Activated T-cell treated with anti-CD3 and anti-CD28 coated beads, Interleukin-2, amount 50 U/mL, for 4 hours (primary cell): ENCODE results near the gene IL16. TPM values are rescaled to one million over a fixed set of nuclear protein-coding genes. Genes with fewer than 3 reads are reported as not detected.
A peak's percentile ranks its signal among the peaks of the same experiment; 100 is the strongest.

Source experiments
- ATAC-seq, 2 donors: fragments of 200-7000 bp; cut with Tn5 transposase; one replicate each; pipeline ENCODE4 v1.10.0; 2021
- DNase-seq: peaks from one replicate; pipeline ENCODE4 v3.0.0-alpha.2; 2020
- H3K27me3 Mint-ChIP-seq: one replicate; pipeline ENCODE4 v1.8.0; 2021; ENCODE audit warnings: low read depth, mixed read lengths
- H3K36me3 Mint-ChIP-seq: one replicate; pipeline ENCODE4 v1.8.0; 2022; ENCODE audit warnings: mixed read lengths; ENCODE audit not compliant: insufficient read depth
- H3K4me1 Mint-ChIP-seq: one replicate; pipeline ENCODE4 v1.8.0; 2021; ENCODE audit warnings: low read depth, mixed read lengths
- H3K4me3 Mint-ChIP-seq: one replicate; pipeline ENCODE4 v1.8.0; 2021; ENCODE audit warnings: mild to moderate bottlenecking, moderate library complexity, mixed read lengths
- H3K9me3 Mint-ChIP-seq: one replicate; pipeline ENCODE4 v1.8.0; 2021; ENCODE audit warnings: mixed read lengths
- total RNA-seq, 3 donors: library from RNA; stranded (reverse); gene quantifications; one replicate each; pipeline ENCODE4 v1.2.1, GENCODE V29; 2021

The IL16 gene
- total RNA-seq, 3 donors from 2014 or later: 43.5 to 57.6 (median 45.0) TPM

- peak overlapping the region; percentile 98 for H3K4me3 Mint-ChIP-seq
- no peaks in the 10 kb centered on the region for H3K9me3 Mint-ChIP-seq
- ATAC-seq: no peak
- peaks cover 94% of the 10 kb centered on the region for H3K4me1 Mint-ChIP-seq
- no peaks in the 10 kb centered on the region for H3K27me3 Mint-ChIP-seq
- H3K36me3 Mint-ChIP-seq: peaks cover 55% of the 10 kb centered on the region
- DNase-seq: no peak
These were observed 103.1 kb downstream of the IL16 start for GRCh38 chr15:81299630-81300273.

DNA sequence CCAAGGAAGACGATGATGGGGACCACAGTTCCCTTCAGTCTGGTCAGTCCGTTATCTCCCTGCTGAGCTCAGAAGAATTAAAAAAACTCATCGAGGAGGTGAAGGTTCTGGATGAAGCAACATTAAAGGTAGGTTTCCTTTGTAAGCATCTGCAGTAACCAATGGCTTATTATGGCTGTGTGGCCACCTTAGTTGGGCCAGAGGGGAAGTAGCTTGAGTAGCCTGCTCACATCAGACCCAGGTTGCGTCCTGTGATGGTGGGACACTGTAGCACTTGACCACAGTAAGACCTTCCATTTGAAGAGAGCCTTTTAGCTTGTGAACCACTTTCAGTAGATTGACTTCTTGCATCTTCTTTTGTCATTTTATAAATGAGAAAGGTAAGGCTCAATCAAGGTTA, 104.7 kb downstream of the IL16 start:
- Mint-ChIP-seq H3K36me3 (peaks cover 61% of the 10 kb centered on the region), H3K9me3 (no peaks in the 10 kb centered on the region), H3K4me1 (peaks cover 93% of the 10 kb centered on the region), H3K27me3 (no peaks in the 10 kb centered on the region), H3K4me3 (peak overlapping the region; percentile 98)
- DNase-seq (no peak), ATAC-seq (no peak)

GRCh38 chr15:81301815-81302399, 105.2 kb downstream of the IL16 start:
- DNase-seq (no peak), ATAC-seq (peak; percentile 32 to 34)
- Mint-ChIP-seq H3K4me1 (peaks cover 91% of the 10 kb centered on the region), H3K9me3 (no peaks in the 10 kb centered on the region), H3K36me3 (peaks cover 61% of the 10 kb centered on the region), H3K4me3 (peak overlapping the region; percentile 98), H3K27me3 (no peaks in the 10 kb centered on the region)

DNA sequence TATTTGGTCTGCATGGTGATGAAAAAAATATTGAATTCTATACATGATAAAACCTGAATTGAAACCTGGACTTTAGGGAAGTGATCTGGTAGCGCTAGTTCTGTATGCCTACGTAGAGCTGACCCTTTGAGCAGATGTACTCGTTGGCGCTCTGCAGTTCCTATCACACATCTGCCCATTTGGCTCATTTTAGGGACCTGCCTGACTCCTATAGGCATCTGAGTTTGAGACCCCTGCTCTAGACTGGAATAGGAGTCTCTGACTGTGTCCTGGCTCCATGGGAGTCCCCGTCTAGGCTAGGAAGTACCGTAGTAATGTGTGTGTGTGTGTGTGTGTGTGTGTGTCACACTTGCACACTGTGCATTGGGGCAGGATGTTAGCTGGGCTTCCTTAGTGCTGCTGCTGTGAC, 106.0 kb downstream of the IL16 start:
- peaks cover 66% of the 10 kb centered on the region for H3K36me3 Mint-ChIP-seq
- H3K4me1 Mint-ChIP-seq: peaks cover 92% of the 10 kb centered on the region
- H3K27me3 Mint-ChIP-seq: no peaks in the 10 kb centered on the region
- no peaks in the 10 kb centered on the region for H3K9me3 Mint-ChIP-seq
- peak overlapping the region; percentile 98 for H3K4me3 Mint-ChIP-seq
- ATAC-seq (no peak), DNase-seq (no peak)

DNA sequence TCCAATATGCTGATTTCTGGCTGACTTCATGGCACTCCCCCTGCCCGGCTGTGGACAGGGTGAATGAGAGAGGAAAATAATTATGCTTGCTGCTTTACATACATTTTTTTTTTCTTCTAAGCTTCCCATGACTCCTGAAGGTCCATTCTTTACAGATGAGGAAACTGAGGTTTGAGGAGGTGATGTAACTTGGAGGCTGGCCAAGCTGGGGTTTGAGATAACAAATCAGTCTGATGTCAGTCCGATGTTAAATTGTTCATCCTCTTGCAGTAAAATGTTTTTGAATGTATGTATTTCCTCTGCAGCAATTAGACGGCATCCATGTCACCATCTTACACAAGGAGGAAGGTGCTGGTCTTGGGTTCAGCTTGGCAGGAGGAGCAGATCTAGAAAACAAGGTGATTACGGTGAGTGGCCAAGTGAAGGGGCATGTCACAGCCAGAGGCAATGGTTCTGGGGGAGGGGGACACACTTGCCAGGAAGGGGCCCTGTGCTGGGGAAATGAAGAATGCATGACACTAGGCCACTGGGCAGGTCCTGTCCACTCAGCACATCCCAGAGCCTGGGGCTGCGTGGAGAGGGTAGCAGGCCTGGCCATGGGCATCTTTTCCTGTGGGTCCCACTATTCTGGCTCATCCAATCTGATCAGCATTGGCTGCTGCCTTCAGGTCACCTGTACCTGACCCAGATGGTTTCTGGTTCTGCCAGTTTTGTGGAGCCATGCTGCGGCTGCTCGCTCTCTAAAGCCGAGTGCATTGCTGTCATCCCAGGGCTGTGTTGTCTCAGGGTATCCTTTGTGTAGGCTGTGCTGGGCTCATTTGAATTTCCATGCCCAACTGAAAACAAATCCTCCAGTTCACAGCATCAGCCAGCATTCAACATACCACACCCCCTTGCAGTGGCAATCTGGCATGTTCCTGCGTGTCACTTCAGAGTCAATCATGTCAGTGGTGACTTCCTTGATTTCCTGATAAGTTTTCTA, 106.9 kb downstream of the IL16 start:
- peaks cover 87% of the 10 kb centered on the region for H3K4me1 Mint-ChIP-seq

DNA sequence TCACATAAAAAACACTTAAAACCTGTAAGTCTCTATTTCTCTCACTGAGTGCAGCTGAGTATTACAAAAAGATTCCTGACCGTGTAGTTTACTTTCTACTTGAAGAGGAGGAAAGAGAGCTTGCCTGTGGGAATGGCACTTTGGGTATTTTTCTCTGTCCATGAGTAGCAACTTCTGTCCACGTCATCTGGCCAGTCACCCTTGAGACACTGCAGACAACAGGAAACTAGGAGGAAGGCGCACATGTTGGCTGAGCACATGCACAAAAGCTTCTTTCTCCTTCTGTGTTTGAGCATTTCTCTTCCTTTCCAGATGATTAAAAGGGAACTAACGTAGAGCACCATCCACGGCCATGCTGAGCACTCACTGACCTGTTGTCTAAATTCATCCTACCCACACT, 107.5 kb downstream of the IL16 start:
- H3K36me3 Mint-ChIP-seq: peaks cover 75% of the 10 kb centered on the region
- no peaks in the 10 kb centered on the region for H3K27me3 Mint-ChIP-seq
- peak; percentile 7 to 20 for ATAC-seq
- no peaks in the 10 kb centered on the region for H3K9me3 Mint-ChIP-seq
- no peak for DNase-seq
- H3K4me1 Mint-ChIP-seq: peaks cover 85% of the 10 kb centered on the region
- peak overlapping the region; percentile 98 for H3K4me3 Mint-ChIP-seq

More for the DNA sequence above, 106.9 kb downstream of the IL16 start:
- peak; percentile 14 to 42 for ATAC-seq
- Mint-ChIP-seq H3K9me3 (no peaks in the 10 kb centered on the region), H3K27me3 (no peaks in the 10 kb centered on the region), H3K4me3 (peak overlapping the region; percentile 98), H3K36me3 (peaks cover 73% of the 10 kb centered on the region)
- DNase-seq: no peak

DNA sequence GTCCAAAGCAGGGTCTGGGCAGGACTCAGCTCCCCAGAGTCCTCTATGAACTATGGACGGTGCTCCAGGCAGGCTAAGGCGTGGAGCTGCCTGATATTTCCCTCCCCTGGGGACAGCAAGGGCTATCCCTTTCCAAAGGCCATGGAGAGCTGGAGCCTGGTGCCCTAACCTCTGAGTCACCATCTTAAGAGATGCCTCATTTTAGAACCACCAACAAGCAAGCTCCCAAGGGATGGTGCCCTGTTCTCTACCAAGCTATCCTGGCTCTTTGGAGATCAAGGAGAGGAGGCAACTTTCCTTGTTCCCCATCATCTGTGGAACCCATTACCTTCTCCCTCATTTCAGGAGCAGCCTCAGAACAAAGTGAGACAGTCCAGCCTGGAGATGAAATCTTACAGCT, 111.6 kb downstream of the IL16 start:
- H3K4me3 Mint-ChIP-seq: no peak overlapping the region
- H3K27me3 Mint-ChIP-seq: no peaks in the 10 kb centered on the region
- DNase-seq: no peak
- H3K9me3 Mint-ChIP-seq: no peaks in the 10 kb centered on the region
- no peak for ATAC-seq
- peaks cover 72% of the 10 kb centered on the region for H3K36me3 Mint-ChIP-seq
- H3K4me1 Mint-ChIP-seq: peaks cover 84% of the 10 kb centered on the region

DNA sequence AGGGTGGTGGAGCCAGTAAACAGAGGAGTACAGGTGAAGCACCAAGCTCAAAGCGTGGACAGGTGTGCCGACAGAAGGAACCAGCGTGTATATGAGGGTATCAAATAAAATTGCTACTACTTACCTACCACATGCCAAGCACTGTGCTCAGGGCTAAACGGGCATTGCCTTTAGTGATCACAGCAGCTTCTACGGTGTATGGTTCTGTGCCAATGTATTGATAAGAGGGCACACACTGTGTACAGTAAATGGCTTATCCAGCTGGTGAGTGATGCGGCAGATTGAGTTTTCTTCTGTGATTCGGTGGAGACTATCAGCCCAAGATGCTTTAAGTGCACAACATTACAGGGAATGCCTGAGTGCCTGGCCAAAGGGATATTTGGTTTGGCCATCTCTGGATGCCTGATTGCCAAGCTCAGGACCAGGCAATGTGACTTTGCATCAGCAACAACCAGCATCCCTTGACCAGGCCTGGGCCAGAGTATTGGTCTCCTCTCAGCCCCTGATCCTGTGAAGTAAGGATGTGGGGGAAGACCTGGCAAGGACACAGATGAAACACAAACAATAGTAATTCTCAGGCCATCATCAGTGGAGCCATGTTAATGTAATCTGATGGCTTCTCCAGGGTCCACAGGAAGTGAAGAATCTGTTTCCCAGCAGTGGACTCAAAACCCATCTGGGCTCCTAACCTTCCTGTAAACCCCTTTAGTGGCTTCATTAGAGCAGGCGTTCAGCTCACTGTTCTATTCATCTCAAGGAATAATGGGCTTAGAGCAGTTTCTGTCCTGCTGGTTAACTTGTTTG, 113.2 kb downstream of the IL16 start:
- Mint-ChIP-seq H3K4me3 (no peak overlapping the region), H3K9me3 (no peaks in the 10 kb centered on the region), H3K4me1 (peaks cover 79% of the 10 kb centered on the region), H3K36me3 (peaks cover 59% of the 10 kb centered on the region), H3K27me3 (no peaks in the 10 kb centered on the region)
- no peak for ATAC-seq
- DNase-seq: no peak

DNA sequence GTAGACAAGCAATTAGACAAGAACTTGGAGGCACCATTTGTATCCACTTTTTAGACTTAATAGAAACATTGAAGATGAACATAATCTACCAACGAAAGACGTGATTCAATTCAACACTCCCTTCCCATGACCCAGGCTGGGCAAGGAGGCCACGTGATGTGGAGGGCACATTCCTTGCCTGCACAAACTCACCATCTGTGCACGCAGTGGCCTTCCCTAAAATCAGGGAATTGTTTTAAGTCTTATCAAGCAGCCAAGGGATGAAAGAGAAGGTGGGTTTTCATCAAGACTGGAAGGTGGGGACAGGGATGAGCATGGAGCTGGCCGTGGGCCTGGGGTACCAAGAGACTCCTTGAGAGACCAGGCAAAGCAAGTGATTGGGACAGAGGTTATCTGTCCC, 113.8 kb downstream of the IL16 start:
- Mint-ChIP-seq H3K36me3 (peaks cover 58% of the 10 kb centered on the region), H3K27me3 (no peaks in the 10 kb centered on the region), H3K4me3 (no peak overlapping the region), H3K9me3 (no peaks in the 10 kb centered on the region), H3K4me1 (peaks cover 80% of the 10 kb centered on the region)
- DNase-seq (no peak), ATAC-seq (no peak)

GRCh38 chr15:81311752-81312464, 115.2 kb downstream of the IL16 start:
- Mint-ChIP-seq H3K4me3 (no peak overlapping the region), H3K4me1 (peaks cover 80% of the 10 kb centered on the region), H3K36me3 (peaks cover 47% of the 10 kb centered on the region), H3K27me3 (no peaks in the 10 kb centered on the region), H3K9me3 (no peaks in the 10 kb centered on the region)
- ATAC-seq (peak; percentile 23 to 31), DNase-seq (no peak)

DNA sequence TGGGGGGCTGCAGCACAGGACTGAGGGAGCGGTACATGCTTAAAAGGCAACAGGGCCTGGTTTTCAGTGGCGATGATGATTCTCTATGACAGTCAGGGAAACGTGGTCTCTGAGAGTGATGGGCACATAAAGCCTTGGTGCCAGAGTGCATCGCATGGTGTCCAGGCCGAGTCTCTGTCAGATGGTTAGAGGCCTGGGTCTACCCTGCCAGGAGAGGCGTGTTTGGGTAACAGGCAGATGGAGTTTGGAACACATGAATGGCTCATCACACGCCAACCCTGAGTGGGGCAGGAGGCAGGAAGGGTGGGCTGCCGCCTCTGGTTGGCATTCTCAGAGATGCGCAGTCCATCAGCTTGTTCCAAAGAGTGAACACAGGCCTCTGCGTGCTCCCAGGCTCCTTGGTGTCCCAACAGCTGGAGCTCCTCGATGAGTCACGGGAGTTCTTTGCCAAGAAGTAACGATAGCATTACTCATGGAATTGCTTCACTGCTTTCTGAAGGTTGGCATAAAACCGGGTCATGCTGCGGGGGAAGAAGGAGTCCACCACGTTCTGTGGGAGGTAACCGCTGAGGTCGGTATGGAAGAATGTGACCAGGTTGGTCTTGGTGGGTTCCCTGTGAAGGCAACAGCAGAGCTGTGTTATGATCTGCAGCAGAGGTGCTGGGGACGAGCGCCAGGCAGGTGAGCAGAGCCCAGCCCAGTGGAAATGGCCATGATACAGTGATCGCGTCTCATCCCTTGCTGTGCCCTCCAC, 116.3 kb downstream of the IL16 start:
- Mint-ChIP-seq H3K27me3 (no peaks in the 10 kb centered on the region), H3K9me3 (no peaks in the 10 kb centered on the region), H3K36me3 (peaks cover 39% of the 10 kb centered on the region), H3K4me1 (peaks cover 76% of the 10 kb centered on the region), H3K4me3 (no peak overlapping the region)
- DNase-seq (no peak), ATAC-seq (no peak)

- H3K27me3 Mint-ChIP-seq: no peaks in the 10 kb centered on the region
- H3K36me3 Mint-ChIP-seq: peaks cover 41% of the 10 kb centered on the region
- H3K4me3 Mint-ChIP-seq: no peak overlapping the region
- ATAC-seq (no peak), DNase-seq (no peak)
- H3K9me3 Mint-ChIP-seq: no peaks in the 10 kb centered on the region
- H3K4me1 Mint-ChIP-seq: peaks cover 75% of the 10 kb centered on the region
These were observed 117.0 kb downstream of the IL16 start for GRCh38 chr15:81313686-81314085.

- ATAC-seq (no peak), DNase-seq (no peak)
- H3K4me1 Mint-ChIP-seq: peaks cover 70% of the 10 kb centered on the region
- no peaks in the 10 kb centered on the region for H3K27me3 Mint-ChIP-seq
- H3K4me3 Mint-ChIP-seq: no peak overlapping the region
- H3K36me3 Mint-ChIP-seq: peaks cover 37% of the 10 kb centered on the region
- H3K9me3 Mint-ChIP-seq: no peaks in the 10 kb centered on the region
These were observed 117.7 kb downstream of the IL16 start for GRCh38 chr15:81314378-81314777.
